HG02759 (cell line): ENCODE results near the gene KATNA1.
A peak's percentile ranks its signal among the peaks of the same experiment; 100 is the strongest.
"Not testable (repeated sequence)": the region's sequence is repeated elsewhere in the genome, so short reads cannot be mapped to it uniquely, and the experiment has no call there.

Experiments
- ATAC-seq: cut with Tn5 transposase; IDR thresholded peaks from one replicate; pipeline ENCODE4 v1.9.1; 2021; ENCODE audit warnings: mild to moderate bottlenecking, moderate library complexity; ENCODE audit not compliant: unreplicated experiment

KATNA1 gene

DNA sequence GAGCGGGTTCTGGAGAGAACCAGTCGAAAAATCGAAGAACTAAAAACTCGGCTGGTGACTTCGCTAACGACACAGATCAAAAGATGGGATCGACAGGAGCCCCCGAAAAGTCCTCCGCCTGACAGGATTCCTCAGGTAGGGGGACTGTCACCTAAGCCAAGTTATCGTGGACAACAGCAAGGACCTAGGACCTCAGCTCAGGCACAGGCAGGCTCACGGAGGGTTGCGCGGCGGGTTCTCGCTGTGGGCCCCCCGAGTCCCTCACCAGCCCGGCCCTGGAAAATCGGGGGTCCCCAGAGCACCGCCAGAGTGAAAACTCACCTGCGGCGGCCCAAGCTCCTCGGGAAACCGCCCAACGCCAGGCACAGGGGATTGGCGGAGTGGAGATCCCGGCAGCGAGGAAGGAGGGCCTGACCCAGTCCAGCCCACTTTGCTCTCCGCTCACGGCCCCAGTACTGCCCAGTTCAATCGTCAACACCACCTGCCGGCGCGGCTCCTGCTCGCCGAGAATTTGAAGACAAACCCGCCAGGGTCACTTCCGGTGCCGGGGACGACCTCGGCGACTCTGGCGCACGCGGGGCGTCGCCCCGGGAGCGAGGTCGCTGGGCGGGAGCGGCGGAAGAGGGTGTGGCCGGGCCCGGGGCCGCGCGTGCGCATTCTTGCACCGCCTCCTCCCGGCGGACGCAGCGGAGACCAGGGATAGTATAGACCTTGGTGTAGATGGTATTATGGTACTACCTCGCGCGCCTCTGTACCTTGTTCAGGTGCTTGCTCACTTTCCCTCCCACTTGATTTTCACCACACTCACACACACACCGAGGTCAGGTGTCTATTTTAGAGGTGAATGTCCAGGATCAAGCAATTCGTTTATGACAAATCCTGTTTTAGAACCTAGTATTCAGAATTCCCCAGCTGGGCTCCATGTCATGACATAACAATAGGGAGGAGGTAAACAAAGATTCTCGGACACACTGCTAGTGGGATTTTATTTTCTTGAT is at the start of gene KATNA1:
TSS of gene KATNA1 (minus strand) at position 567 of the 998 bp plus-strand sequence. CDS start 10,167 bp downstream, outside the sequence.
- ATAC-seq: peak; percentile 94

DNA sequence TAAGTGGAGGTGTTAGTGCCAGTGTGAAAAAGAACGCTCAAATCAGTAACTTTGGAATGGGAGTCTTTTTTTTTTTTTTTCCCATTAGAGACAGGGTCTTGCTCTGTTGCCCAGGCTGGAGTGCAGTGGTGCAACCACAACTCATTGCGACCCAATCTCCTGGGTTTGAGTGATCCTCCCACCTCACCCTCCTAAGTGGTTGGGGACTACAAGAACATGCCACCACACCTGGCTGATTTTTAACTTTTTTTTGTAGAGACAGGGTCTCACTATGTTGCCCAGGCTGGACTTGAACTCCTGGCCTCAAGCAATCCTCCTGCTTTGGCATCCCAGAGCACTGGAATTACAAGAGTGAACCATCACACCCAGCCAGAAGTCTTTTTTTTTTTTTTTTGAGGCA is 49.7 kb upstream of the KATNA1 start:
- no peak for ATAC-seq

DNA sequence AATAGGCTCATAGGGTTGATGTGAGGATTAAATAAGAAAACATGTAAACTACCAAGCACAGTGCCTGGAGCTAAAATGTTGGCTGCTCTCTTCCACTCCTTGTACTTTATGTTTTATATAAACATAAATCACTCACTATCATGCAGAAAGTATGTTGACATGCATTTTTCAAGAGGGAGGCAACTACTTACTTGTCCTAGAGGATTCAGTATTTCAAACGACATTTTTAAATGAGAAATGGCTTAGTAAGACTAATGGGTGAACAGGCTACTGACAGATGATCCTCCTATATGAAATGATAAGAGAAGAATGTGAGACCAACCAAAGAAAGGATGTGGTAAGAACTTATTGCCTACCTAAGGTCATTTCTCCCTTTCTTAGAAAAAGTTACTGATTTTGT is 48.4 kb upstream of the KATNA1 start:
- no peak for ATAC-seq

DNA sequence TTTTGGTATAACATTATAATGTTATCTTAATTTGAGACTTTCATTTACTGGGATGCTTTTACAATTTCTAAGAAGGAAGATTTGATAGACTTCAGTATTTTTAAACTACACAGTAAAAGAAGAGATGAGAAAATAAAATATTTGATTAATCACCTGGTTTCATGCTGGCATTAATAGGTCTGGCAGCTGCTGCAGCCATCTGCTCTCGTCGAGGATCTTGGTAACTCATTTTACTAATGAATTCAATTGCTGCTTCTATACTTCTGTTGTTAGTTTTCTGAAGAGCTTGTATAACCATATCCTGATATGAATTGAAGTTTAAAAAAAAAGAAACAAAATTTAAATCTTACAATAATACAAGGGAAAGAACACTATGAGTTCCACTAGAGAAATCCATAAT is 46.4 kb upstream of the KATNA1 start:
- no peak for ATAC-seq

DNA sequence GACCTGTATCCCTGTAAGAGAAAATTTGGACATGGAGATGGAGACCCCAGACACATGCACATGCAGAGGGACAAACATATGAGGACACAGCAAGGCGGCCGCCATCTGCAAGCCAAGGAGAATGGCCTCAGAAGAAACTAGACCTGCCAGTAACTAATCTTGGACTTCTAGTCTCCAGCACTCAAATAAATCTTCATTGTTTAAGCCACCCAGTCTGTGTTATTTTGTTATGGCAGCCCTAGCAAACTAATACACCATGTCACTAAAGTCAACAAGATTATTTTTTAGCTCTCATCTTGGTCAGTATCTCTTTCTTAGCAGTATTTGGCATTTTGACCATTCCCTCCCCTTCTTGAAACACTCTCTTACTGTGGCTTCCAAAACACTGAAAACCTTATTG is 42.7 kb upstream of the KATNA1 start:
- no peak for ATAC-seq

DNA sequence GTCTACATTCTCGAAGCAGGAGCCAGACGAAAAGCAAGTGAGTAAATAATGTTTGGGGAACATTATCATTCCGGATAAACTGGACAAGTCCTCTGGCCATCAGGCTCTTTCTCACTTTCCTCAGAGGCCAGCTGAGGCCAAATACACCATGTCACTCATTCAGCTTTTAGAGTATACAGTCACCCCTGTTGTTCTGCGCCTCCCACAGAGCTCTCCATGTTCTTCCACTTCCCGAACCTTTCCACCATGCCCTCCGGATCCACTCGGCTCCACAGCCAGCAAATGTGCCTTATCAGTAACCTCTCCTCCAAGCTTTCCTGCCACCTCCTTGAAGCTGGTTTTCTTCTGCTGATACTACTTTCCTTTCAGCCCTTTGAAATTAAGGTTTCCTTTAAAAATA is 37.7 kb upstream of the KATNA1 start:
- ATAC-seq: no peak

DNA sequence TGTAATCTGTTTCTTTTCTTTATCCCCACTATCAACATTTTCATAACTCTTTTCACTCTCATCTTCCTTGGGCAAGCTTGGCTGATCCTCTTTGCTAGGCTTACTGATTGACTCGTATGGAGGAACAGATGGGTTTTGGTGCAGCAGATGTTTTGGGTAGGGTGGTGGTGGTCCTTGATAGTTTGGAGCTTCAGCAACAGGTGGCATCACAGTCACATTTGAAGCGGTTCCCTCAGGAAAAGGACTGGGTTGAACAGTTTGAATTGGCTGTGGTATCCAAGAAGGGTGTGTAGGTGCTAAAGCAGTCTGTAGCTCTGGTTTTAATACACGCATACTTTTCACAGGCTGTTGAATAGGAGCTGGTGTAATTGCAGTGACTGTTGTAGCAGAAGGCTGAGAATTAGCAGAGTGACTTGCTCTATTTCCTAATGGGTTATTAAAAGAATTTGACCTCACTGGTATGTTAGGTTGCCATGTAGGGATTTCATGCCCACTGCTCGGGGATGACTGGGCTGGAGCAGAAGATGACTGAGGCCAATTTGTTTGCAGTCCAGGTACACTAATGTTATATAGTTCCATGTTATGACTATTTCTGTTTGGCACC is 34.8 kb upstream of the KATNA1 start:
- no peak for ATAC-seq

DNA sequence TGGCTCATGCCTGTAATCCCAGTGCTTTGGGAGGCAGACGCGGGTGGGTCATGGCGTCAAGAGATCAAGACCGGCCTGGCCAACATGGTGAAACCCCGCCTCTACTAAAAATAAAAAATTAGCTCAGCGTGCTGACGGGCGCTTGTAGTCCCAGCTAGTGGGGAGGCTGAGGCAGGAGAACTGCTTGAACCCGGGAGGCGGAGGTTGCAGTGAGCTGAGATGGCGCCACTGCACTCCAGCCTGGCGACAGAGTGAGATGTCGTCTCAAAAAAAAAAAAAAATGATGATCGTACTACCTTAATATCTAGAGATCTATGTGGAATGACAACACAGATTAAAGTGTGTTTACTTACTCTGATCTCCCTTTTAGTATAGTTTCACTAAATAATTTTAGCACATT is 33.3 kb upstream of the KATNA1 start:
- not testable (repeated sequence) for ATAC-seq

DNA sequence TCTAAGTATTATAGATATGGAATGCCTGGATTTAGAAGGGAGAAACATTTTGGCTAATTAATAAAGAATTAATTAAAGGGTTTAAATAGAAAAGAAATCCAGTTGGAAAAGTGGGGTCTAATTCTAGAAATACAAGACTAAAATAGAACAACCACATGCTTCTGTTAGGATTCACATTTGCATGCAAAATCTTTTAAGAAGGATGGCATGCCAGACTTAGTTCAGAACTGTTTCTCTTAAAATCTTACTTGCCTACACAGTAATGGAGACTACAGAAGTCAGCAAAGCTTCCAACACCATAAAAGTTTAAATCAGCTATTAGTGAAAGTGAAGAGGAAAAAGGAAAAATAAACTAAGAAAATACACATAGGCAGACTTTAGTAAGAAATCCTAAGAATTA is 32.7 kb upstream of the KATNA1 start:
- no peak for ATAC-seq

DNA sequence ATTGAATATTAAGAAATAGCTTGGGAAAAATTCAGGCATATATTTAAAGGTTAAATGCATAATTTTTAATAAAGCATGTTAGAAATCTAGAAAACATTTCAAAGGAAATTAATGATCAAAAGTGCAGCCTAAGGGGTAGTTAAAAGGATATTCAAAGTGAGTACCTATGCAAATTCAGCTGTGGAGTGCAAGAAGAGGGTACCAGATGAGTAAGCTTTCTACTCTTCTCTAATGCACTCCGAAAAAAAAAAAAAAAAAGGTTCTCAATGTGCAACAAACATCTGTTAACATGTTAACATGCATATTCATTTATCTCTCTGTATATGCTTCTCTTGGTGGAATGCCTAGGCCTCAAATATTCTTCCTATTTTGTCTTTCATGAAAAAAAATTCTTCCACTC is 32.0 kb upstream of the KATNA1 start:
- ATAC-seq: no peak

DNA sequence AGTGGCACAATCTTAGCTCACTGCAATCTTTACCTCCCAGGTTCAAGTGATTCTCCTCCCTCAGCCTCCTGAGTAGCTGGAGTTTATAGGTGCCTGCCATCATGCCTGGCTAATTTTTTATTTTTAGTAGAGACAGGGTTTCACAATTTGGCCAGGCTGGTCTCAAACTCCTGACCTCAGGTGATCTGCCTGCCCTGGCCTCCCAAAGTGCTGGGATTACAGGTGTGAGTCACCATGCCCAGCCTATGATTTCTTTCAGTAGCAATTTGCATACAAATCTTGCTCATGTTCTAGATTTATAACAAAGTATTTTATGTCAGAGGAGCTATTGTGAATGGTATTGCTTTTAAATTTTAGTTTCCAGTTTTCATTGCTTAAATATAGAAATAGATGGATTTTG is 23.8 kb upstream of the KATNA1 start:
- ATAC-seq: not testable (repeated sequence)

DNA sequence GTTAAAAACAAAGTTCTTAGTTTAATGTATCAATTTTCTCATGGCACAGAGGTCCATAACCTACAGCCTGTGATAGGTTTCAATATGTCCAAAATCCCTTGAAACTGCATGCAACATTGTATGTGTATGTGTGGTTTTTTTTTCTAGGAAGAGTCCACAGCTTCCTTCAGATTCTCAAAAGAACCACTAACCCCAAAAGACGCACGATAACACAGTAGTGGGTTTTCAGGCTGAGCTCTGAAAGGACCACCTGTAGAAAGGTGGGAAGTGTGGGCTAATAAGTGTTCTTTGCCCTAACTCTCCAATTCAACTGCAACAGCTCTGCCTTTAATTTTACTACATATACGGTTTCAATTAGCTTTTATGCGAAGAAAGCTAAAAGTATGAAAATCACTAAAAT is 11.5 kb upstream of the KATNA1 start:
- ATAC-seq: no peak

DNA sequence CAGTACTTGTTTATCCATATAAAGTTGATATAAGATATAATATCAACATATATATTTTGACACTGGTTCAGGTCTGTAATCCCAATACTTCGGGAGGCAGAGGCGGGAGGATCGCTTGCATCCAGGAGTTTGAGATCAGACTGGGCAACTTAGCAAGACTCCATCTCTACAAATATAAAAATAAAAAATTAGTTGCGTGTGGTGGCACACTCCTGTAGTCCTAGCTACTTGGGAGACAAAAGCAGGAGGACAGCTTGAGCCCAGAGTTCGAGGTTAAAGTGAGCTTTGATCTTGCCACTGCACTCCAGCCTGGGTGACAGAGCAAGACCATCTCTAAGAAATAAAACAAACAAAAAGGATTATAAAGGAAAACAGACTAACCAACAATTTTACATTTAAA is 8.9 kb upstream of the KATNA1 start:
- ATAC-seq: no peak

DNA sequence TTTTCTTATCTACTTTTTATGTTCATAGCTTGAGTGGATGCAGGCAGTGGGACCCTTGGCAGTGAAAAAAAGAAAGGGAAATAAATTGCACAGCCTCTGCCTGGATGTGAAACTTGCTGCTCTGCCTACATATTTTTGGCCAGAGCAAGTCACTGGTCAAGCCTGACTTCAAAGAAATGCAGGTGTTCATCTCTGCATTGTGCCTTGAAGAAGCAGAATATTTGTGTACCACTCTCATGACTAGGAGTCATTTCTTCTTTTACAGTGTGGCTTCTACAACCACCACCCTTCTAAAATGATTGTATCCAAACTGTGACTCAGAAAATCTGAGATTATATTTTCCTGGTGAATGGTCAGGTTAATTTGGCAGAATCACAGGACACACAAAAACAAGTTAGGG is 2.5 kb upstream of the KATNA1 start:
- peak; percentile 31 for ATAC-seq

DNA sequence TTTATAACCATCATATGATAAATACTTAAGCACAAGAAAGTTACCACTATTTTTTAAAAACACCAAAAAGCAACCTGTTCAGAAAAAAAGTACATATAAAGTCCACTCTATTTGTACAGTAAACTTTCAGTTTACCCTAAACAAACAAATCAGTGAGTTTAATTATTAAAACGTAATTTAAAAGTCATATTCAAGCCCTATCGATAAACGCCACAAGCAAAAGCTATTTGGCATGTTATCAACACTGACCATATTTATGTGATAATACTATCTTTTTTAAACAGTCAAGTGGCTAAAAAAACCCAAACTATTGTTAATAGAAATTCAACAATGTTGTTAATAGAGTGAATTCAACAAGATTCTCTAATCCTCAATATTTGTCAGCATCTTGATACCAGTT is 1.9 kb downstream of the KATNA1 start:
- no peak for ATAC-seq

DNA sequence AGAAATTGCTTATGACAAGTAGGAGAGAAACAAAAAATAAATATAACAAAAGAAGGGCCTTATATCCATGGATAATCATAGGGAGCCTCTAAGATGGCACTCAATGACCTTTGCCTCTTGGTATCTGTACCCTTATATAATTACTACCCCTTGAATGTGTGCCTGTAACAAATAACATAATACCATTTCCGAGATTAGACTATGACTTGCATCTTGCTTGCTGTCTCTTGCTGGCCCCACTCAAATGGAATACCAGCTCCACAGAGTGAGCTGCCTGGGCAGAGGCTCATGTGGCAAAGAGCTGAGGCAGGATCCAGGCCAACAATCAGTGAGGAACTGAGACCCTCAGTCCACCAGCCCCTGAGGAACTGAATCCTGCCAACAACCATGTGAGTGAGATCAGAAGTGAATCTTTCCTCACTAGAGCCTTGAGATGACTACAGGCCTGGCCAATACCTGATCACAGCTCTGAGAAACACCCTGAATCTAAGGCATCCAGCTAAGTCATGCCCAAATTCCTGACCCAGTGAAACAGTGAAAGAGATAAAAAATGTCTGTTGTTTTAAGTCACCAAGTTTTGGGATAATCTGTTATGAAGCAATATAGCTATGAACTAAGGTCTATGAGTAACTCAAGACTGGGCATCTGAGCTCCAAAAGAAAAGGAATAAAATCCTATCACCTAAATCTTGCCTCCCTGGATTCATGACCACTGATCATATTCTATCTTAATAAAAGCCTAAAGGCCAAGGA is 5.5 kb downstream of the KATNA1 start:
- no peak for ATAC-seq

DNA sequence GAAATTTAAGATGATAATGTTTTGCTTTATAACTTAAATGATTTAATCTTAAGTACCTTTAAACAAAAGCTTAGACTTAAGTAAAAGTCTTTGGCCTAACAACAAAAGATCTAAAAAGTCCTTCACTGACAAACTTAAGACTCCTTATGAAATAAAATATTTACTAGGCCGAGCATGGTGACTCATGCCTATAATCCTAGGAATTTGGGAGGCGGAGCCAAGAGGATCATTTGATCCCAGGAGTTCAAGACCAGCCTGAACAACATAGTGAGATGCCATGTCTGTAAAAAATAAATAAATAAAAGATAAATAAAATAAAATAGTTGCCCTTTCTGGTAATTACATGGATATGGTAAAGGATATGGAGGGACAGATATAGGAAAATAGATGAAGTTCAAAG is 12.4 kb downstream of the KATNA1 start:
- ATAC-seq: no peak

DNA sequence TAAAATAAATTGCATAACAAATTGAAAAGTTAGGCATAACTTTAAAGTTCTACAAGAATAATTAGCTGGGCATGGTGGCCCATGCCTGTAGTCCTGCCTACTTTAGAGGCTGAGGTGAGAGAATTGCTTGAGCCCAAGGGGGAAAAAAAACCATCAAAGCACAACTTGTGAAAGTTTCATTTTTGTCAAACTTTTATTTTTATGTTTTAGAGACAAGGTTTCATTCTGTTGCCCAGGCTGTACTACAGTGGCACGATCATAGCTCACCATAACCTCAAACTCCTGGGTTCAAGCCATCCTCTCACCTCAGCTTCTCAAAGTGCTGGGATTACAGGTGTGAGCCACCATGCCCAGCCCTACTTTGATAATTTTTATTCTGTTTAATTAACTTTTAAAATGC is 14.2 kb downstream of the KATNA1 start:
- no peak for ATAC-seq

DNA sequence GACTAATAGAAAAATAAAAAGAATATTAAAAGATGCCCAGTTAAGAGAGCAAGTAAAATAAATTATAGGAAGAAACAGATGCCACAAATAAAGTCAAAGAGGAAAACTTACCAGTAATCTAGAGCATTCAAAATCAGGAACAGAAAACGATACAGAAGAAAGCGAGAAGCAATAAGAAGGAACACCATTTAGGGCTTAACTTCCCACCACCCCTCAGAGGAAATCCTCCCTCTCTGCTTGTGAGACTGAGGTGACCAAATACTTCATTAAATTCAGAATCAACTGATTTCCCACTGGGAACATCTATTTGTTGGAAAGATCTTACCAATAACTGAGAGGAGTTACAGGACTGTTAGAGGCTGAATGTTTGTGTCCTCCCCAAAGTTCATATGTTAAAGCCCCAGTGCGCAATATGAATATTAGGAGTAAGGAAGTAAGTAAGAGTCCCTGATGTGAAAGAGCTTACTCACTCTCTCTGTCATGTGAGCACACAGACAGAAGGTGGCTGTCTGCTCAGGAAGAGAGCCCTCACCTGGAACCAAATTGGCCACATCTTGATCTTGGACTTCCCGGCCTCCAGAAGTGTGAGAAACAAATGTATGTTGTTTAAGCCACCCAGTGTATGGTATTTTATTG is 19.5 kb downstream of the KATNA1 start:
- peak; percentile 85 for ATAC-seq

DNA sequence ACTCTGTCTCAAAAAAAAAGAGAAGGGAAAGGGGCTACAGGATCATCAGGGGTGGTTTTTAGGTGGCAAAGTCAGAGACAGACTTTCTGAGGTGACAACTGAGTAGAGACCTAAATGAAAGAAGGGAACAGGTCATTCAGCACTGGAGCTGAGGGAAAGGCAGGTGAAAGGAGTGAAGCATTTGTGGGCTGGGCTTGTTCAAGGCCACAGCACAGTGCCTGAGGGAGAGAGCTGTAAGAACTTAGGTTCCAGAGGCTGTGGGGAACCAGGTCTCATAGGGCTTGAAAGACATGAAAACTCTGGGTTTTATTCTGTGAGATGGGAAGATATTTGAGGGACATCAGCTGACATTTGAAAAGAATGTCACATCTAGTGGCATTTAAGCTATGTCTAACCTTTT is 20.8 kb downstream of the KATNA1 start:
- ATAC-seq: no peak

DNA sequence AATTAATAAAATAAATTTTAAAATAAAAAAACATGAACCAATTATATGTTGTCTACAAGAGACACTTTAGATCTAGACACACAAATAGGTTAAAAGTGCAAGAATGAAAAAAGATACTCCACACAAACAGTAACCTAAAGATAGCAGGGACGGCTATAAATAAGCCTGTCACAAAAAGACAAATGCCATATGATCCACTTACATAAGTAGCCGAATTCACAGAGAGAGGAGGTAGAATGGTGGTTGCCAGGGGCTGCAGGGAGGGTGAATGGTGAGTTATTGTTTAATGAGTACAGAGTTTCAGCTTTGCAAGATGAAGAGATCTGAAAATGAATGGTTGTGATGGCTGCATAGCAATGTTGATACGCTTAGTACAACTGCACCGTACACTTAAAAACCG is 32.7 kb downstream of the KATNA1 start:
- ATAC-seq: no peak
